ENCODE data around the gene ICE2.

The ICE2 gene

DNA sequence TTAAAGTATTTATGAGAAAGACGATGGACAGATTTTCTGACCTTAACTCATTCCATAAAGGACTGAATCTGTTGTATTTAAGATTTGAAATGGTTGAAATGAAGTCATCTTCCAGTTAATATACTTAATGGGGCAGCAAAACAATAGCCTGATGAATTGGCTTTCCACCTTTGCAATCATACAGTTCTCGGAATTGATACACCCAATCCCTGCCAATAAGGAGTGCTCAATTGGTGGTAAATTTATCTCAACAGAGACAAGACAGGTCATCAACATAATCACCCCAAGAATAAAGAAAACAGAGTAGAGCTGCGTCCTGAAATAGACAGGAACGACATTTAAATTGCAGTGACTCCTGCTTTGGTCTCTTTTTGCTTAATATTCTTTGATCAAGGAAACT, 92.3 kb downstream of the ICE2 start:
- no peak for DNase-seq

DNA sequence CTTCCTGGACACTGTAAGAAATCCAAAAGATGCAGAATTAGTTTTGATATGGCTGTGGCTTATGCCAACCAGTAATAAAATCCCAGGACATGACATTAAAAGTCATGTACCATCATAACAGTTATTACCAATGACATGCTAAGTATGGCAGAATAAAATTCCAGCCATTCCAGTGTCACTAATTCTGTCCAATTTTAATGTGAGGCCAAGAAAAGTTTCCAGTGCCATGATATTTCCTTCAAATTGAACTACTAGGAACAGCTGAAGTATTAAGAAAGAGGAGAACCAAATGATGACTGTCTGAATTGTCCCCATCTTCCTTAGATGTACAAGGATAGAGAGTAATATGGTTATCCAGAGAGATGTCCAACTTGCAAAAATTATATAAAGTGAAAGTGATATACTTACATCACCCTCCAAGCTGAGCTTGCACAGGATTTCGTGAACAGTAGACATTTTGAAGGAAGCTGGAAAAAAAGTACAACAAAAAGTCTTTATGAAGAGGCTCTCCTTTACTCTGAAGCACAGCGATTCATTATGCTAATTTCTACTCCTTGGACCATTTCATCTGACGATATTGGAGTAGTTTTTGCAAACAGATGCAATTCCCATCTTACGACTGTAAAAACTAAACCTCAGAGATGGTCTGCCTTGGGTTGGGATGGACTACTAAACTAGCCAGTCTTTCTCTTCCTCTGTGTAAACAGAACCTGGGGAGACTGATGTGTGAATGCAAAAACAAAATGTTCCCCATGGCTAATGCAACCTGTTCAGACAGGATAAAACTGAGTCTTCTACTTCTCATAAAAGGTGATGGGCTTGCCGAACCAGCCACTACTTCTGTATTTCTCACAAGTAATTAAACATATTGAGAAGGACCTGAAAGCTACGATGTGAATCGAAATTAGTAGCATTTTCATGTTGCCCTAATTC, 93.1 kb downstream of the ICE2 start:
- DNase-seq, result no peak

DNA sequence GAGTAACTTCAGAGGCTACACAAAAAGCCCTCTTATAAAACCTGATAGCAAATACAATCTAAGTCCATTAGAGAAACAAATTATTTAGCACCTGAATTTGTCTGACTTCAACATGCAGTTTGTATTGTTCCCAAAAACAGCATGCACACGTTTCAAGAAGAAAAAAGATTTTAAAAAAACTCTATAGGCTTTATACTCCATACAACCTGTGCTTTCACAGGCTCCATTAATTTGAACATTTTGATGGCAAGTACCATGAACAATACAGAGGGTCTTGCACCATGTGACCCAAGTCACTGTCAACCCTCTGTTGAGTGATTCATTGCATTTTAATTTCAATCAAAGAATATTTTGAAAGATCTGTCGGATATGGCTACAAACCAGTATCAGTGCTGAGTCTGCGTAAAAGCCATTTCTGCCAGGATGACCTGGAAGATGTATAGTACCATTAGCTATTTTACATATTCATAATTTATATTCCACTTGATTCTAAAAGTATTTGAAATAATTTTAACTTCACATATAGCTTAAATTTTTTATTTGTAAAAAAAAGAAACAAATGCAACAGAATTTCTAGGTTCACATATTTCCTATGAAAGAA, 94.3 kb downstream of the ICE2 start:
- no peak for DNase-seq

DNA sequence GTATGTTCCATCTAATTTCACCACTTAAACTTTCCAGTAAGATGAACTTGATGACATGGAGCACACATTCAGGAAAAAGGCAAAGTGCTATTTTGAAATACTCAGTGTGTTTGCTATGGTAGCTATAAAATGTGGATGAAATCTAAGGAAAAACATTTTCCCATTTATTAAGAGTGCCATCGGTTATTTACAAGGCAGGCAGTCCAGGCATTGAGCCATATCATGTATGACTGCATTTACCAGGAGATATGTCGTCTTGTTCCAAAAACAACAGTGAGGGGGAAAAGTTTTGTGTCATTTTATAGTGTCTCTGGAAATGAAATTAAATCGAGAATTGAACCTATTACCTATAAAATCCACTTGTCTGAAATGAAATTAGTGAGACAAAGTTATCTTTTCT, 94.9 kb downstream of the ICE2 start:
- DNase-seq, result no peak

DNA sequence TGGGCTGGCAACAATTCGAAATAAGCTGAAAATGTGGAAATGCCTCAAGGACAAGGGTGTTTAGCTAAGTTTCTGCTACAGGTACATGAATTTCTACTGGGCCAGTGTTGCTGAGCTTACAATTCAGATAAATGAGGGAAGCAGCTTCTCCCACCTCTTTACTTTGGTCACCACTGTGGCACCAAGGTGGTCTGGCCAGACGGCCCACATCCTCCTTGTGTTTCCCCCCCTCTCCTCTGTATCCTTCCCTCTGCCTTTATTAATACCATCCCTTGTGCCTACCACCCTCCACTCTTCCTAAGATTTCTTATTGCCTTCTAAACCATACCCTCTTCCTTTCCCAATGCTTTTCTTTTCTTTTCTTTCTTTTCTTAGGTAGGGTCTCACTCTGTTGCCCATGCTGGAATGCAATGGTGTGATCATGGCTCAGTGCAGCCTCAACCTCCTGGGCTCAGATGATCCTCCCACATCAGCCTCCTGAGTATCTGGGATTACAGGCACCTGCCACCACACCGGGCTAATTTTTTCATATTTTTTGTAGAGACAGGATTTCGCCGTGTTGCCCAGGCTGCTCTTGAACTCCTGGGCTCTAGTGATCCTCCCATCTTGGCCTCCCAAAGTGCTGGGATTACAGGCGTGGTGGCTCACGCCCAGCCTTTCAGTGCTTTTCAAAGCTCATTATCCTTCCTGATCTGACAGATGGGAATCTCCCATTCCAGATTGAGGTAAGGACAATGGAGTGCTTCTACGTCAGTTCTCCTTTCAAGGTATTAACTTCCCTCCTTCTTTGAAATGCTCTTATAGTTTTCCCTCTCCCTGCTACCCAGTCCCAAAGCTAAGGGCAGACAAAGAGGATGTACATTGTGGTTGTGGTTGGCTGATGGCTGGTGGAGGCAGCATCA, 95.9 kb downstream of the ICE2 start:
- DNase-seq, result no peak

- DNase-seq, result no peak
Observed at GRCh38 chr15:60381148-60381788, 97.7 kb downstream of the ICE2 start.

DNA sequence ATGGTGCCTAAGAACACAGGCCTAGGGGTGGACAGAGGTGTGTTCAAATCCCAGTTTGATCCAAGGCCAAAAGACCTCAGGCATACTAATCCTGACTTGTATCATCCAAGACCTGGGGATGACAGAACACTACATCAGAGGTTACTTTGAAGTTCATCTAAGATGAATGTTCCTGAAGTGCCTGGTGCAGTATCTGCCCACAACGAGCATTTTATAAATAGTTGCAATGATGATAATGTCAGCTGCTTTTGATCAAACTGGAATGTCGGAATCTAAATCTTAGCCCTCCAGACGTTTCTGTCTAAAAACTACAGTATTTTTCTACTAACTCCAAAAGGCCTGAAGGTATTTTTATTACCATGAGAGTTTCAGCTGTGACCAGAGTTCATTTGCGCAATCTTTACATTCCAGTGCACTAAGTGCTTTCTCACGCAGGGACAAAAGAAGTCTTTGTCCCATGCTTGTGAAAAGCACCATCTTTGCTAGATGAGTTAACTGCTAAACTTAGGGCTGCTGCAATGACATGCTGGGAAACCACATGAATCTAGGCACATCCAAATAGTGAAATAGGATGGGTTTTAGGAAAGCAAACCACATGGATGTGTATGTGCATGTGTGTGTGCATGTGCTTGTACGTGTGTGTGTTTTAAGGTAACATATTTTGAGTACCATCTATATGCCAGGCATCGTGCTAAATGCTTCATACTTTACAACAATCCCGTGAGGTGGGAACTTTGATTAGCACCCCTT, 99.2 kb downstream of the ICE2 start:
- DNase-seq, result no peak

DNA sequence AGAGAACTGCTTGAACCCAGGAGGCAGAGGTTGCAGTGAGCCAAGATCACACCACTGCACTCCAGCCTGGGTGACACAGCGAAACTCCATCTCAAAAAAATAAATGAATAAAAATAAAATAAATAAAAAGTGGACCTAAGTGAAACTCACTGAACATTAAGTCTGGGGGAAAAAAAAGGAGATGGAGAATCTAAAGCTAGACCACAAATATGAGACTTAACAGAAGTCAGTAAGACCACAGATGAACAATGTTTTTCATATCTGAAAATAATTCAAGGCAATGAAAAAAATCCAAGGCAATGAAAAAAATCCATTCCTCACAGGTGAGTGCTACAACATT, 99.8 kb downstream of the ICE2 start:
- DNase-seq, result no peak

DNA sequence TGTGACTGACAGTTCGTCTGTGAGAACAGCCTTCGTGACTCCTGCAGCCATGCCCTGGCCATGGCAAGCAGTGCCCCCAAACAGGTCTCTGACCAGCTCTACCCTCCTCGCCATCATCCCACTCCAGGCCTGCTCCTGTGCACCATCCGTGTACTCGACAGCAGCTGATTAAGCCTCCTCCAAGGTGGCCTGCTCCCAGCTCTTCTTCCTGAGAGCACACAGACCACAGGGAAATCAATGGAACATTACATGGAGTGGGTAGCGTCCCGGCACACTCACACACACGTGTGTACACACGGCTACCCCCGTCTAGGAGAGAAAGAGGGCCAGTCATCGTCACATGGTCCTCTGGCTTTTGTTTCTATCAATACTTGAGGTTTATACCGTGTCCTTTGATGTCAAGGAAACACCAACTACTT, 102.3 kb downstream of the ICE2 start:
- DNase-seq, result no peak

DNA sequence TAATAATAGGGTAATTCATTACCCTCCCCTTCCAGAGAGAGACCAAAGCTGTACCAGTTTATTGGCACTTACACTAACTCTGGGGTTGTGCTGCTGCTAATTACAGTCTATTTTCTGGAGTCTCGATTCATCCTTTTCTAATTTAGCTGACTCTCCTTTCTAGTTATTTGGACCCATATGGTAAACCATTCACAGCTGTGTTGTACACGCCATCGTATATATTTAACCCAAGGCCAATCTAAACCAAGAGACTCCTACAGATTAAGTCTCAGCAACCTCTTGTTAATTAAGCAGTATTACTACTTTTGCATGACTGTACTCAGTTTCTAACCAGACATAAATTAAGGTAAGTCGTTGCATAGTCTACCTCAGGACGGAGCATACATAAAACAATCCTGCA, 103.6 kb downstream of the ICE2 start:
- DNase-seq, result no peak

DNA sequence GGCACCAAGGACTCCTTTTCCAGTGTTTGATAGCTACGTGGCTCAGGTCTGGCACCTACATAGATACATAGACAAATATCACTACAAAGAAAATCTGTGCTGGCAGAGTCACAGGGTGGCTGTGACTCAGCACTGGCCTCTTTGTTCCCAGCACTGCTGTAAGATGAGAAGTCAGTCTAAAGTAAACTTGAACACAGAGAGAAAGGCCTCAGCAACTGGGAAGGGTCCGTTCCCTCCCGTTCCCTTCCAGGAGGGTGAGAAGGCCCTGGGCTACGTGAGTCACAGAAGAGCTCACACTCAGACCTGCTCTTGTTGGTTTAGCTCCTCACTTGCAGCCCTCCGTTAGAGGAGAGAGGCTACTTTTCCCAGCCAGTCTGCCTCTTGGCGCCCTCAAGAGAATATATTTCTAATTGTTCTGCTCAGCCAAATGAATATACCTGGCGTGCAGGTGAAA, 104.3 kb downstream of the ICE2 start:
- no peak for DNase-seq

DNA sequence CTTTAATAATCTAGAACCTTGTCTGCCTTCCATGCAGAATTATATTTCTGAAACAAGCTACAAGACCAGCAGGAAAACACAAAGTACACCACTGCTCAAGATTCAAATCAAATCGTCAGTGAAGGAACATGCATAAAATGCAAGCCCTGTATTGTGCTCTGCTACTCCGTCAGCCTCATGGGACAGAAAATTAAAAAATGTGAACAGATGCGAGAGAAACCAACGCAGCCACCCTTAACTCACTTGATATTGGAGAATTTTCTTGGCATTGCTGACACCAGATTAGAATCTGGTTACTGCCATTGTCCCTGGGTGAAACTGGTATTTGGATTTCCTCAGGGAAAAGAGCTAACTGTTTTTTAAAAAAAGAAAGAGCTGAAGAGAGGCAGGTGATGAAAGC, 104.7 kb downstream of the ICE2 start:
- no peak for DNase-seq

DNA sequence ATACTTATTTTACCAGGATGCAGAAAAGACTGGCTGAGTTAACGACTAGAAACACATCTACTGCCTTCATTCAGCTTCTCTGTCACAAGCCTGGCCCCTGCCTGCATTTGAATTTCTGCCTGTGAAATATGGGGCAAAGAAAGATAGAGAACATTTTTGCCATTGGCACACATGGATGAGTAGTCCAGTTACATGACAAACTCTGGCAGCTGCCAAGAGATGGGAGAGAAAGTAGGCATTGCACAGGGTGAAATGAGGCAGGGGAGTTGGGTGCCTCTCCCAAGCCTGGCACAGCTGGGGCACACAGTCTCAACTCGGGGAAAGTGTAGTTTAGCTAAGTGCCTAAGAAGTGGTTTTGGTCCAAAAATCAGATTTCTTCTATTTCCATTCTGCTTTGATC, 105.2 kb downstream of the ICE2 start:
- no peak for DNase-seq

DNA sequence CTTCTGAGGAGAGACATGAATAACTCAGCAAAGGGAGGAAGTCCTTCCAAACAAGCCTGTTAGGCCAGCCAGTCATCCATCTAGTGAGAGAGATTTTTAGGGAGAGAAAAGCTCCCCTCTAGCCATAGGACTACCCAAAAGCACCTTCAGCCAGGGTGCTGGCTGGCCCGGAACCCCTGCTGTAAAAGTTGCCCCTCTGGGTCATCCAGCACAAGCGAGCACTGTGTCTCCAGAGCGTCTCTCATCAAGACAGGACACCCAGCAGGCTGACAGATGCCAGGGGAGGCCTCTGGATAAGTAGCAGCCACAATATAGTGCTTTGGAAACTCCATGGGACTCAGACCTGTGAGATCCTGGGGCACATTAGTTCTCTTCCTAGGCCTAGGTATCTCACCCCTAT, 105.6 kb downstream of the ICE2 start:
- no peak for DNase-seq

- no peak for DNase-seq
Observed at GRCh38 chr15:60372756-60373155, 106.2 kb downstream of the ICE2 start.

- DNase-seq, result no peak
Observed at GRCh38 chr15:60372227-60372626, 106.7 kb downstream of the ICE2 start.

DNA sequence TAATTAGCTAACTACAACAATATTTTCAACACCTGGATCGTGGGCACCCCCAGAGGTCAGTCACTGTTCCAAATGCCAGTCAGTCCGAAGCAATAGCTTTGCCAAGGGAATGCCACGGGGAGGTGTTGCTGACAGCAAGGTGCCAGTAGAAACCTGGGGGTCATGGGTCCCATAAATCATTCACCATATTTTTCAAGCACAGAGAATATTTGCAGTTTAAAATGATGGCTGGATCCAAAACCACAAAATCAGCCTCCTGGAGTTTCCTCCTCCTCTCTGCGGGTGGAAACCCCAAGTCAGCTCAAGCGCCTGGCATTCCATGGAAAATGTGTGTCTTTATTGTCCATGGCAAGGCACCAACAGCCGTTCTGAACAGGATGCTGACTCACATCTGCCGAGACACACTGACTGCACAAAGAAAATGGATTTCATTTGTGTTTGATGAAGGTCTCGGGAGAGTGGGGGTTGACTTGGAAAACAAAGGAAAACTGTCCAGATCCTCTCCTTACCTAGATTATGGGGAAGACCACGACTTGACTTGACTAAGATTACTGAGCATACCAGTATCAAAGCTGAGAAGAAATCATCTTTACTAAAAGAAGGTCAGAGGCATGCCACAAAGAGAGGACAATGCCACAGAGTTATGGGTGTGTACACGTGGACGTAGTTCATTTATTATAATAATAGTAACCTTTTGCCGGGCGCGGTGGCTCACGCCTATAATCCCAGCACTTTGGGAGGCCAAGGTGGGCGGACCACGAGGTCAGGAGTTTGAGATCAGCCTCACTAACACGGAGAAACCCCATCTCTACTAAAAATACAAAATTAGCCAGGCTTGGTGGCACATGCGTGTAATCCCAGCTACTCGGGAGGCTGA, 107.5 kb downstream of the ICE2 start:
- DNase-seq, result no peak

DNA sequence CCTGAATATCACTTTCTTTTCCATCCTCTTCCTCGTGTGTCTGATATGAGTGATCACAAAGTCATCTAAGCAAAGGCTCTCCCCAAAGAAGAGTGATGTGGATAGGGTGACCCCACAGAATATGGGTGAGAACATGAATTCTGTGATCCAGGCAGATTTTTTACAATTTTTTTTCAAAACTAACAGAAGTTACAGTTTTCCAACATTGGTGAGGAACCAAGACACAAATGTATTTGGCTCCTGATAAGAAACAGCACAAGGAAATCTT, 108.1 kb downstream of the ICE2 start:
- DNase-seq, result no peak

DNA sequence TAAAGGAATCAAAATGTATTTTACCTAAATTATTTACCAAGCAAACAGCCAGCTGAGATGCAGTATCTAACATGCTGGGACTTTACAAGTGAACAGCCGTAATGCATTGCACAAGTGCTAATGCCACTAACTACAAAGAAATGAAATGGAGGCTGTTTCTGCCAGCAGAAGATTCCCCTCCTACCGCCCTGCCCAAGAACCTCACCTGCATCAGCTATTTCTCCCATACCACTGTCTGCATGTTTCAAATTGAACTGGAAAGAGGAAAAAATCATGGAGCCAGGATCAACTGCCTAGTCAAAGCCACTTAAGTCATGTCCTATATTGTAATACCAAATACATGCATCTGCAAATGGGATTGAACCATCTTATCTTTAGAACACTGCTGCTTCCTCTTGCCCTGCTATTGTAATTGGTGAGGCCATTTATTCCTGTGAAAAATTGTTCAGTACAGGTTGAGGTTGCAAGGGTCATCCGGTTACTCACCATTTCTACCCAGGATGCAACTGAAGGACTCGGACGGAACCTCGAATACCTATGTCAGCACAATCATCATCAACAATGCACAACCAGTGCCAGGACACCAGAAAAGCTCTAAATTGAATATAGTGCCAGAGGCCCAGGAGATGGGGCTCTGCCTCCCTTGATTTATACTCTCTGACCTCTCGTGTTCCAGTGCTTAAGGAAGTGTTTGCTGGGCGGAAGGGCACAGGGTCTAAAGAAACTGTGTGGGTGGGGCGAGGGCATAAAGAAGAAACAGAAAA, 108.7 kb downstream of the ICE2 start:
- no peak for DNase-seq

DNA sequence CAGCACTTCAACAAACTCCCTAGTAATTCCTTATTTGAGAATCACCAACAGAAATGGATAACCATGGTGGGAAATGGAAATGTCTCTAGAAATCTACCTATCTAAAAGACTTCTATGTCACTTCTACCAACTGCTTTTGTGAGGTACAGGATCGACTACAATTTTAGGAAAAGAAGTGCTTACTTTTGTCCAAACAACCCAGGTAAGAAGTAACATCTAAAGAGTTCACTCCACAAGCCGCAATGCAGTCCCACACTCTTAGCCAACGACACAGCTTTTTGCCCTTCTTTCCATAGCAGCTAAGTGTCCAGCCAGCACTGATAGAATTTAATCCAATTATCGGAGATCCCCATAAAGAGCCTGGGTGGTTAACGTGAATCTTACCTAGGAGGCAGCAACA, 109.2 kb downstream of the ICE2 start:
- DNase-seq, result no peak
